ENCODE data around the gene TEX2. TPM values are rescaled to one million over a fixed set of nuclear protein-coding genes. Genes with fewer than 3 reads are reported as not detected.
A peak's percentile ranks its signal among the peaks of the same experiment; 100 is the strongest.

TEX2 gene
- polyA plus RNA-seq, 1 donor (not counting 4 experiments of a cell fraction or from before 2014, with no cell fraction given) = 44.4 TPM

GRCh38 chr17:64202683-64203344, 60.2 kb downstream of the TEX2 start:
- Histone ChIP-seq H3K79me2 (ENCODE audit: control insufficient read depth, insufficient read depth, low read length) (peaks cover 58% of the 10 kb centered on the region), H2AFZ (ENCODE audit: control insufficient read depth, low read length) (no peak overlapping the region), H3K4me2 (ENCODE audit: control insufficient read depth, extremely low read depth, insufficient read depth, low read depth, low read length) (peak overlapping the region; percentile 29), H4K20me1 (ENCODE audit: control insufficient read depth, extremely low read depth, insufficient read depth, low read length) (no peaks in the 10 kb centered on the region), H3K4me1 (ENCODE audit: control insufficient read depth, extremely low read depth, insufficient read depth, low read length) (peaks cover 32% of the 10 kb centered on the region), H3K9ac (ENCODE audit: control insufficient read depth, extremely low read depth, insufficient read depth, low read length) (no peak overlapping the region), H3K9me1 (ENCODE audit: control insufficient read depth, extremely low read depth, insufficient read depth, low read length) (no peaks in the 10 kb centered on the region), H3K27ac (ENCODE audit: control insufficient read depth, insufficient read depth, low read length) (peak overlapping the region; percentile 42), H3K27me3 (ENCODE audit: control insufficient read depth, extremely low read depth, insufficient read depth, low read length) (no peaks in the 10 kb centered on the region), H3K36me3 (ENCODE audit: control insufficient read depth in 2 of 2, extremely low read depth in 1 of 2, insufficient read depth in 2 of 2, low read length in 2 of 2) (peaks cover 0 to 3% of the 10 kb centered on the region in 2 experiments), H3K9me3 (ENCODE audit: control insufficient read depth, low read depth, low read length) (no peaks in the 10 kb centered on the region), H3K4me3 (ENCODE audit: control insufficient read depth in 2 of 3, extremely low read depth in 1 of 3, insufficient read depth in 2 of 3, low read depth in 1 of 3, low read length in 3 of 3) (no peak overlapping the region)
- dilution Hi-C loops (cut with MboI; ENCODE audit: extremely low pct_ligation_motif_present, low sequenced_read_pairs) = no loop called here
- DNase-seq (ENCODE audit: low read depth, low spot score) (no peak), FAIRE-seq (peak; percentile 53)
- TF ChIP-seq, protein P1, sequence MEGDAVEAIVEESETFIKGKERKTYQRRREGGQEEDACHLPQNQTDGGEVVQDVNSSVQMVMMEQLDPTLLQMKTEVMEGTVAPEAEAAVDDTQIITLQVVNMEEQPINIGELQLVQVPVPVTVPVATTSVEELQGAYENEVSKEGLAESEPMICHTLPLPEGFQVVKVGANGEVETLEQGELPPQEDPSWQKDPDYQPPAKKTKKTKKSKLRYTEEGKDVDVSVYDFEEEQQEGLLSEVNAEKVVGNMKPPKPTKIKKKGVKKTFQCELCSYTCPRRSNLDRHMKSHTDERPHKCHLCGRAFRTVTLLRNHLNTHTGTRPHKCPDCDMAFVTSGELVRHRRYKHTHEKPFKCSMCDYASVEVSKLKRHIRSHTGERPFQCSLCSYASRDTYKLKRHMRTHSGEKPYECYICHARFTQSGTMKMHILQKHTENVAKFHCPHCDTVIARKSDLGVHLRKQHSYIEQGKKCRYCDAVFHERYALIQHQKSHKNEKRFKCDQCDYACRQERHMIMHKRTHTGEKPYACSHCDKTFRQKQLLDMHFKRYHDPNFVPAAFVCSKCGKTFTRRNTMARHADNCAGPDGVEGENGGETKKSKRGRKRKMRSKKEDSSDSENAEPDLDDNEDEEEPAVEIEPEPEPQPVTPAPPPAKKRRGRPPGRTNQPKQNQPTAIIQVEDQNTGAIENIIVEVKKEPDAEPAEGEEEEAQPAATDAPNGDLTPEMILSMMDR (optimal IDR thresholded peaks at IDR 0.05 in 1 of 3, IDR thresholded peaks at IDR 0.05 in 1 of 3, conservative IDR thresholded peaks at IDR 0.05 in 1 of 3; ENCODE audit: extremely low read depth in 1 of 3, insufficient read depth in 2 of 3, low read length in 3 of 3) = peak in 1 of 3 experiments; percentile 36
- no peak for TF ChIP-seq EZH2 (IDR thresholded peaks at IDR 0.05; ENCODE audit: low read length)

DNA sequence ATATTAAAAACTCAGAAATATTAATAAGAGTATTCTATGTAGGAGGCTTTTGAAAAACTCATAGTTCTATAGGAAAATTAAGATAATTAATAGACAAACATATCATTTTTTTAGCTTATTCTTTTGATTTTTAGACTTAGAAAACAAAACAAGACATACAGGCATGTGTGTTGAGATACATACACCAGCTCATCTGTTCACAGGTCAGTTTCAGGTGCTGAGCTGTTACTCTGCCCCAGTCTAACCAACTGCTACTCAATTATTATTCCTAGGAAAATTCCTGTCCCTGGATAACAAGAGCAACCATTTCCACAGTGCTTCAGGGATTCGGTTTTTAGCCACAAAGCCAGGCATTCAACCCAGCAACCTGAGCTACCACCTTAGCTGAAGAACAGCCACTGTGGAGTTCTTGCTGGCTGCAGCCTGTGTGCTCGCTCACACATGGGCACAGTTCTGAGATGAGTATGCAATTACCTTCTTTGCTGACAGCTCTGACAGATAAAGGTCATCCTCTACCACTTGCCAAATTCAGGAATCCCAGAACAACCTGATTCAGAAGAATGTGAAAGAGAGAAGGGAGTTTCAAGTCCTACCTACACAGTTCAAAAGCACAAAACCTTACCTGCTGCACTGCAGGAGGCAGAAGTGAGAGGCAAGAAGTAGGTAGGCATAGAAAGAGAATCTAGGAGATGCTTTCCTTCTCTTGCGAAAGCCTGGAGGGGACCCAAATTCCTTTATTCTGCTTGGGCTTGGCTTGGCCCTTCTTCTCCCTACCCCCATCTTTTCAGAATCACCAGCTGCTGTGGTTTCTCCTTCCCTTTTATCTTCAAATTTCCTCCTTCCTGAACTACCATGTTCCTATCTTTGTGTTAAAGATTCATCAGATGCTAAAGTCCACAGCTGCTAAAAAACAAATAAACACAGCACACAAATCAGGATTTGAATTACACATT, 62.7 kb downstream of the TEX2 start:
- no peak overlapping the region for H3K4me2 ChIP-seq (ENCODE audit: control insufficient read depth, extremely low read depth, insufficient read depth, low read depth, low read length)
- TF ChIP-seq EZH2 (IDR thresholded peaks at IDR 0.05; ENCODE audit: low read length) = no peak
- TF ChIP-seq, protein P1 (optimal IDR thresholded peaks at IDR 0.05 in 1 of 3, IDR thresholded peaks at IDR 0.05 in 1 of 3, conservative IDR thresholded peaks at IDR 0.05 in 1 of 3; ENCODE audit: extremely low read depth in 1 of 3, insufficient read depth in 2 of 3, low read length in 3 of 3) = peak in 1 of 3 experiments; percentile 4
- DNase-seq (ENCODE audit: low read depth, low spot score) = no peak
- H3K4me1 ChIP-seq (ENCODE audit: control insufficient read depth, extremely low read depth, insufficient read depth, low read length) = peaks cover 36% of the 10 kb centered on the region
- H3K9me3 ChIP-seq (ENCODE audit: control insufficient read depth, low read depth, low read length) = no peaks in the 10 kb centered on the region
- no peak for FAIRE-seq
- dilution Hi-C loops (cut with MboI; ENCODE audit: extremely low pct_ligation_motif_present, low sequenced_read_pairs) = no loop called here
- H3K36me3 ChIP-seq (ENCODE audit: control insufficient read depth in 2 of 2, extremely low read depth in 1 of 2, insufficient read depth in 2 of 2, low read length in 2 of 2) = no peaks in the 10 kb centered on the region
- no peaks in the 10 kb centered on the region for H3K9me1 ChIP-seq (ENCODE audit: control insufficient read depth, extremely low read depth, insufficient read depth, low read length)
- H3K9ac ChIP-seq (ENCODE audit: control insufficient read depth, extremely low read depth, insufficient read depth, low read length) = no peak overlapping the region
- H3K79me2 ChIP-seq (ENCODE audit: control insufficient read depth, insufficient read depth, low read length) = peaks cover 41% of the 10 kb centered on the region
- no peak overlapping the region for H3K27ac ChIP-seq (ENCODE audit: control insufficient read depth, insufficient read depth, low read length)
- H3K4me3 ChIP-seq (ENCODE audit: control insufficient read depth in 2 of 3, extremely low read depth in 1 of 3, insufficient read depth in 2 of 3, low read depth in 1 of 3, low read length in 3 of 3) = no peak overlapping the region
- H4K20me1 ChIP-seq (ENCODE audit: control insufficient read depth, extremely low read depth, insufficient read depth, low read length) = no peaks in the 10 kb centered on the region
- H2AFZ ChIP-seq (ENCODE audit: control insufficient read depth, low read length) = no peak overlapping the region
- H3K27me3 ChIP-seq (ENCODE audit: control insufficient read depth, extremely low read depth, insufficient read depth, low read length) = no peaks in the 10 kb centered on the region

All from keratinocyte (primary cell).